A673 (cell line): Measurements from ENCODE around the gene EGFL6. TPM values are rescaled to one million over a fixed set of nuclear protein-coding genes. Genes with fewer than 3 reads are reported as not detected.

Experiments
- BruUV-seq: library from RNA; stranded (reverse); fragments of 400-500 nt; replicated peaks from 2 replicates; lab custom pipeline; 2021; lab: Mats Ljungman, UMichigan
- CTCF ChIA-PET: fragments of 300-600 bp; sonication (Branson Sonifier 250); formaldehyde crosslinking; loops from one replicate; lab custom pipeline; 2022; ENCODE audit warnings: antibody characterized with exemption; lab: Charles Lee
- POLR2A ChIA-PET: fragments of 300-600 bp; sonication (Branson Sonifier 250); formaldehyde crosslinking; loops from one replicate; lab custom pipeline; 2022; ENCODE audit warnings: antibody characterized with exemption; ENCODE audit not compliant: low non-redundant PET; lab: Charles Lee
- DNase-seq: peaks from one replicate; pipeline ENCODE4 v3.0.0-alpha.2; 2015; ENCODE audit warnings: low spot score
- H3K27ac ChIP-seq: fragments of 200-600 bp; sonication (generic); 2 replicates; pipeline ENCODE4 v1.5.1; 2016; ENCODE audit warnings: mixed run types, low read depth, mild to moderate bottlenecking, mixed read lengths, antibody characterized with exemption, low read length; ENCODE audit not compliant: poor library complexity, severe bottlenecking
- H3K27me3 ChIP-seq: fragments of 200-600 bp; sonication (generic); replicated peaks from 2 replicates; pipeline ENCODE4 v1.6.1; 2017; ENCODE audit warnings: mixed run types, low read depth, mild to moderate bottlenecking, mixed read lengths, antibody characterized with exemption, low read length; ENCODE audit not compliant: insufficient read depth, poor library complexity
- H3K36me3 ChIP-seq: fragments of 200-600 bp; sonication (generic); 2 replicates; pipeline ENCODE4 v1.6.1; 2016; ENCODE audit warnings: mixed run types, mild to moderate bottlenecking, mixed read lengths, antibody characterized with exemption, low read length; ENCODE audit not compliant: insufficient read depth, poor library complexity, severe bottlenecking
- H3K4me1 ChIP-seq: fragments of 200-600 bp; sonication (generic); 2 replicates; pipeline ENCODE4 v1.6.1; 2017; ENCODE audit warnings: mixed run types, mild to moderate bottlenecking, mixed read lengths, antibody characterized with exemption, low read length; ENCODE audit not compliant: insufficient read depth, poor library complexity, severe bottlenecking
- H3K4me3 ChIP-seq: fragments of 200-600 bp; sonication (generic); 2 replicates; pipeline ENCODE4 v1.5.1; 2016; ENCODE audit warnings: low read depth, mixed run types, mild to moderate bottlenecking, mixed read lengths, low read length; ENCODE audit not compliant: poor library complexity, severe bottlenecking
- H3K9me3 ChIP-seq: fragments of 200-600 bp; sonication (generic); 2 replicates; pipeline ENCODE4 v1.6.1; 2016; ENCODE audit warnings: mixed run types, low read depth, mild to moderate bottlenecking, mixed read lengths, antibody characterized with exemption, low read length; ENCODE audit not compliant: poor library complexity, severe bottlenecking
- EZH2 ChIP-seq: fragments of 200-600 bp; sonication (generic); IDR thresholded peaks from 2 replicates; pipeline ENCODE4 v1.6.1; 2017; ENCODE audit warnings: borderline replicate concordance, low read depth, mild to moderate bottlenecking, mixed read lengths, antibody characterized with exemption, low read length; ENCODE audit not compliant: poor library complexity, severe bottlenecking
- intact Hi-C: fragments of 100-400 bp; cut with micrococcal nuclease; formaldehyde crosslinking; loops from one replicate; pipeline ENCODE4 v1.10.0; 2022; ENCODE audit not compliant: unreplicated experiment
- total RNA-seq: library from RNA; stranded (reverse); gene quantifications from 2 replicates; pipeline ENCODE4 v1.2.3, GENCODE V29; 2021
- TF ChIP-seq, protein P1 (sequence below): fragments of 300-800, 200-600 bp; sonication (generic); conservative IDR thresholded peaks from 2 replicates; pipeline ENCODE4 v1.5.1; 2017; ENCODE audit warnings: low read depth, mild to moderate bottlenecking, antibody characterized with exemption, low read length, moderate library complexity, mixed read lengths

EGFL6 gene
- total RNA-seq, 1 experiment from 2014 or later = not detected

DNA sequence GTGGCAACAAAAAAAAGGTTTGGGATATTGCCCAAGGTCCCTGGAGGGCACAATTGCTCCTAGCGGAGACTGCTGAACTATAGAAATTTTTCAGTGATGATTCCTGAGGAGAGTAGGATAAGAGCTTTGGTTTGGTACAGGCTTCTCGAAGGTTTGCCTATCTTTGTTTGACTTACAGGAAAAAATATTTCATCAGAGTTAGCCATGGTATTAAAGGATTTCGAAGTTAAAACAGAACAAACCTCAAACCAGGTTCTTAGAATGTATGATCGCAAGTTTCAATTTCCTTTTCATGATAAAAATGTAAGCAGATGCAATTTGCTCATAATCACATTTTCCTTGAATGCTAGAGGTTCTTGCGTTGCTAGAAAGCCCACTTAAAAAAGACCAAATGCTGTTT is 1.7 kb downstream of the EGFL6 start:
- no peak overlapping the region for H3K27ac ChIP-seq
- no TSS peak for BruUV-seq
- peaks cover 18% of the 10 kb centered on the region for H3K27me3 ChIP-seq

DNA sequence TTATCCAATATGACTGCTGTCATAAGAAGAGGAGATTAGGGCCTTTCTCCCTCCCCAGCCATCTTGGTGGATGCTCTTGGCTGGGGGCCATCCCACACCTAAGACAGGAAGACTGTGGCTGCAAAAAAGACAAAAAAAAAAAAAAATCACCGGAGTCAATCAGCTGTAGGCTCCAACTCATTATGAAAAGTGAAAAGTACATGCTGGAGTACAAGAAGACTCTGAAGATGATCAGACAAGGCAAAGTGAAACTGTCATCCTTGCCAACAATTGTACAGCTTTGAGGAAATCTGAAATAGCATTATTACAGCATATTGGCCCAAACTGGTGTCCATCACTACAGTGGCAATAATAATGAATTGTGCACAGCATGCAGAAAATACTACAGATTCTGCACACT is 5.2 kb downstream of the EGFL6 start:
- BruUV-seq = no TSS peak
- H3K4me3 ChIP-seq = no peak overlapping the region
- DNase-seq = no peak
- ChIA-PET CTCF (no interaction called here), POLR2A (no interaction called here)
- no peak overlapping the region for H3K27ac ChIP-seq
- no peaks in the 10 kb centered on the region for H3K9me3 ChIP-seq
- intact Hi-C loops = no loop called here
- no peaks in the 10 kb centered on the region for H3K36me3 ChIP-seq
- no peak for TF ChIP-seq EZH2
- TF ChIP-seq, protein P1, sequence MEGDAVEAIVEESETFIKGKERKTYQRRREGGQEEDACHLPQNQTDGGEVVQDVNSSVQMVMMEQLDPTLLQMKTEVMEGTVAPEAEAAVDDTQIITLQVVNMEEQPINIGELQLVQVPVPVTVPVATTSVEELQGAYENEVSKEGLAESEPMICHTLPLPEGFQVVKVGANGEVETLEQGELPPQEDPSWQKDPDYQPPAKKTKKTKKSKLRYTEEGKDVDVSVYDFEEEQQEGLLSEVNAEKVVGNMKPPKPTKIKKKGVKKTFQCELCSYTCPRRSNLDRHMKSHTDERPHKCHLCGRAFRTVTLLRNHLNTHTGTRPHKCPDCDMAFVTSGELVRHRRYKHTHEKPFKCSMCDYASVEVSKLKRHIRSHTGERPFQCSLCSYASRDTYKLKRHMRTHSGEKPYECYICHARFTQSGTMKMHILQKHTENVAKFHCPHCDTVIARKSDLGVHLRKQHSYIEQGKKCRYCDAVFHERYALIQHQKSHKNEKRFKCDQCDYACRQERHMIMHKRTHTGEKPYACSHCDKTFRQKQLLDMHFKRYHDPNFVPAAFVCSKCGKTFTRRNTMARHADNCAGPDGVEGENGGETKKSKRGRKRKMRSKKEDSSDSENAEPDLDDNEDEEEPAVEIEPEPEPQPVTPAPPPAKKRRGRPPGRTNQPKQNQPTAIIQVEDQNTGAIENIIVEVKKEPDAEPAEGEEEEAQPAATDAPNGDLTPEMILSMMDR = no peak
- H3K27me3 ChIP-seq = peaks cover 10% of the 10 kb centered on the region
- H3K4me1 ChIP-seq = no peaks in the 10 kb centered on the region

More for the DNA sequence above, 1.7 kb downstream of the EGFL6 start:
- ChIA-PET POLR2A (no interaction called here), CTCF (no interaction called here)
- no peak for DNase-seq
- Histone ChIP-seq H3K4me3 (no peak overlapping the region), H3K9me3 (no peaks in the 10 kb centered on the region), H3K36me3 (no peaks in the 10 kb centered on the region), H3K4me1 (no peaks in the 10 kb centered on the region)
- no peak for TF ChIP-seq EZH2
- TF ChIP-seq, protein P1 = no peak
- intact Hi-C loops = no loop called here

DNA sequence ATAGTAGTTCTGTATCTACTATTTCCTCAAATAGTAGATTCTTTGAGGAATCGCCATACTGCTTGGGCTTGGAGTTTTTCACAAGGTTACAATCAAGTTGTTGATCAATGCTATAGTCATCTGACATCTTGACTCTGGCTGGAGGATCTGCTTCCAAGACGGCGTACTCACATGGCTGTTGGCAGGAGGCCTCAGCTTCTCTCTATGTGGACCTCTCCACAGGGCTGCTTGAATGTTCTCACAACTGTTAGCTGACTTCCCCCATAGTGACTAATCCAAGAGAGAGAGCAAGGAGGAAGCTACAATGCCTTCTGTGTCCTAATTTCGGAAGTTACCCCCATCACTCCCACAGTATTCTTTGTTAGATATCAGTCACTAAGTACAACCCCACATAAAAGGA is 10.3 kb downstream of the EGFL6 start:
- BruUV-seq = no TSS peak
- intact Hi-C loops = no loop called here
- POLR2A ChIA-PET = no interaction called here

More for the DNA sequence above, 10.3 kb downstream of the EGFL6 start:
- TF ChIP-seq, protein P1 = no peak
- no peak for TF ChIP-seq EZH2
- Histone ChIP-seq H3K9me3 (no peaks in the 10 kb centered on the region), H3K36me3 (no peaks in the 10 kb centered on the region), H3K4me3 (no peak overlapping the region), H3K27me3 (no peaks in the 10 kb centered on the region), H3K27ac (no peak overlapping the region), H3K4me1 (no peaks in the 10 kb centered on the region)
- DNase-seq = no peak
- CTCF ChIA-PET = no interaction called here
